HT-29 (cell line): ENCODE measurements around the gene TACR2. TPM values are rescaled to one million over a fixed set of nuclear protein-coding genes. Genes with fewer than 3 reads are reported as not detected.

Experiments
- DNase-seq: peaks from one replicate; pipeline ENCODE4 v3.0.0-alpha.2; 2015; ENCODE audit warnings: low spot score
- total RNA-seq: library from RNA; depleted of rRNA; stranded (reverse); fragments of >200 nt; shearing (Covaris generic); gene quantifications from 2 replicates; pipeline ENCODE4 v1.2.3, GENCODE V29; 2014

The TACR2 gene
- total RNA-seq, 1 experiment from 2014 or later = 1.9 TPM

- DNase-seq = no peak
These were observed 40.1 kb downstream of the TACR2 start for GRCh38 chr10:69376662-69377061.

- DNase-seq = no peak
These were observed 41.2 kb downstream of the TACR2 start for GRCh38 chr10:69375307-69376151.

- no peak for DNase-seq
These were observed 41.8 kb downstream of the TACR2 start for GRCh38 chr10:69374931-69375306.

DNA sequence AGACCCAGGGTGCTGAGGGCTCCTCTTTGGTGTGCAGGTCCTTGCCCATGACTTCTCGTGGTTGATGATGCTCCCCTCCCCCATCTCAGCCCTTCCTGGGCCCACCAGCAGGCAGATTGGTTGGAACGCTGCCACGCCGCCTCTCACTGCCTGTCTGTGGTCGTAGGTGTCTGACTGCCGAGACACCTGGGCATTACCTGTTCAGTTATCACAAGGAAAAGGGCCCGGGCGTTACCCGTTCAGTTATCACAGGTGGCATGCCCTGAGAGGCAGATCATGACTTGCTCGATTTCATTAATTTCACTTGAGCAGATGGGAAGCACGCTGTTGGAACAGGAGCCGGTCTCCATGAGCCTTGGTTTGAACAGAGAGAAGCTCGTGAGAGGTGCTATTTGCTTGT, 42.5 kb downstream of the TACR2 start:
- no peak for DNase-seq

GRCh38 chr10:69372126-69372980, 44.4 kb downstream of the TACR2 start:
- no peak for DNase-seq

GRCh38 chr10:69367469-69367868, 49.2 kb downstream of the TACR2 start:
- DNase-seq = no peak

DNA sequence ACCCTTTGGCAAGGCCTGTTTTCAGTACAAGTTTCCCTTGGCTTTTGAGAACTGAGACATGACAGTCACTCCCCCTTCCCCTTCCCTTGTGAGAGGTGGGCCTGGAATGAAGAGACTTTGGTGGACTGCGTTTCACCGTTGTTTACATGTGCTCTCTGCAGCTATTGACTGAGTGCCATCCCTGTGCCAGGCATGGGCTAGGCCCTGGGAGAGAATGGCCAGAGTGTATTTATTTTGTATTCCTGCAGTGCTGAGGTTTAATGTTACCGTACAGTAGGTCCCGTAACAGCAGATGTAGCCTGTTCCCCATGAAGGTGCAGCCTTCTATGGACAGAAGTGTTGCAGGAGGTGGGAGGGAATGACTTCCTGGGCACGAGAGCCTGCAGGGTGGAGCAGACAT, 50.0 kb downstream of the TACR2 start:
- no peak for DNase-seq

DNA sequence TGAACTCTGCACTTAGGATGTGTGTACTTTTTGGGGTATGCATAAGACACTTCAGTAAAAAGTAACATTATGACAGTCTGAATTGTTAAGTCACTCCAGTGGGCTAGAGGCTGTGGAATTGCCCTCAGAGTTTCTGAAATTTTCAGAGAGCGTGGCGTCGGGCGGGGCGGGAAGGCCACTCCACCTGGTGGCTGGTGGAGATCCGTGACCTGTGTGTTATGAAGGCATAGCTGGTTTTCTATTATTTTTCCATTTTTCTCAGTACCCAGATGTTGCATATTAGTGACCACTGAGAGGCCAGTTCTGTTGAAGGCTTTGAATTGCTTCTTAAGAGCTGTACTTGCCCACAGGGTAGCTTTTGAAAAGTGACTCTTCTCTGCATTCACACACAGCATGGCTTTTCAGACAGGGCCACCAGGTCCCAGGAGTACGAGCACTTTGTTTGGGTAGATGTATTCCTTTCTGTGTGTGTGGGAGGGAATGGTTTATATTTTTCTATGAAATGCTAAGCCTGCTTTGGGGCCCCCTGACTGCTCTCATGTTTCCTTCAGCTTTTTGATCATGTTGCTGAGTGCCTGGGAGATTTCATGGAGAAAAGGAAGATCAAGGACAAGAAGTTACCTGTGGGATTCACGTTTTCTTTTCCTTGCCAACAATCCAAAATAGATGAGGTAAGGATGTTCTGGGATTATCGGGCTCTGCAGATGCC, 52.3 kb downstream of the TACR2 start:
- DNase-seq = no peak

GRCh38 chr10:69363666-69364065, 53.1 kb downstream of the TACR2 start:
- DNase-seq = no peak

GRCh38 chr10:69362471-69362954, 54.2 kb downstream of the TACR2 start:
- DNase-seq = peak; percentile 76

- no peak for DNase-seq
These were observed 55.5 kb downstream of the TACR2 start for GRCh38 chr10:69361303-69361614.

- peak; percentile 86 for DNase-seq
These were observed 56.0 kb downstream of the TACR2 start for GRCh38 chr10:69360485-69361302.

- DNase-seq = no peak
These were observed 57.1 kb downstream of the TACR2 start for GRCh38 chr10:69359594-69359993.

GRCh38 chr10:69359148-69359547, 57.6 kb downstream of the TACR2 start:
- DNase-seq = no peak

DNA sequence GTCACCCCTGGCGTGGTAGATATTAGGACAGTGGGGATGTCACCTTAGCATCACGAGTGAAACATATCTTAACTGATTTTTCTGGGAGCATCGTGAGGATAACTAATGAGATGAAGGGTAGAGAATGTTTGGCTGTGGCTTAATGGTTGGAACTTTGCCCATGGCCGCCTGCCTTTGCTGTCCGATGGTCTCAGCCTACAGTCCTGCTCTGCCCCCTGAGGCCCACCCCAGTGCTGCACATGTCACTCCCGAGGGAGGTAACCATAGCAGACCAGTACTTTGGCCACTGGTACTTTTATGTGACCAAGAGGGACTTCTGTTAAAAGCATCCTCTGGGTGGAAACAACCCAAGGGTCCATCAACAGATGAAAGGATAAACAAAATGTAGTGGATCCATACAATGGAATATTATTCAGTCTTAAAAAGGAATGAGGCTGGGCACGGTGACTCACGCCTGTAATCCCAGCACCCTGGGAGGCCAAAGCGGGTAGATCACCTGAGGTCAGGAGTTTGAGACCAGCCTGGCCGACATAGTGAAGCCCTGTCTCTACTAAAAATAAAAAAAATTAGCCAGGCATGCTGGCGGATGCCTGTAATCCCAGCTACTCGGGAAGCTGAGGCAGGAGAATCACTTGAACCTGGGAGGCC, 58.4 kb downstream of the TACR2 start:
- no peak for DNase-seq

- no peak for DNase-seq
These were observed 60.5 kb downstream of the TACR2 start for GRCh38 chr10:69356187-69356586.

GRCh38 chr10:69353977-69354635, 62.6 kb downstream of the TACR2 start:
- DNase-seq = no peak
